T-helper 2 cell treated with Interferon-gamma antibody and Interleukin-4, amounts not matched to agents 5 μg/mL and 100 μg/mL, for 36 hours (primary cell): Measurements from ENCODE around the gene LINC01488.

ENCODE experiments used
- DNase-seq: peaks from one replicate; pipeline ENCODE4 v3.0.0; 2021; ENCODE audit warnings: low spot score
- H3K27ac Mint-ChIP-seq: one replicate; pipeline ENCODE4 v1.8.0; 2021; ENCODE audit warnings: mild to moderate bottlenecking, mixed read lengths
- H3K27me3 Mint-ChIP-seq: one replicate; pipeline ENCODE4 v1.8.0; 2021; ENCODE audit warnings: low read depth, mixed read lengths
- H3K36me3 Mint-ChIP-seq: one replicate; pipeline ENCODE4 v1.8.0; 2021; ENCODE audit warnings: low read depth, mixed read lengths
- H3K4me1 Mint-ChIP-seq: one replicate; pipeline ENCODE4 v1.8.0; 2021; ENCODE audit warnings: low read depth, mixed read lengths
- H3K4me3 Mint-ChIP-seq: one replicate; pipeline ENCODE4 v1.8.0; 2022; ENCODE audit warnings: mild to moderate bottlenecking, moderate library complexity, mixed read lengths
- H3K9me3 Mint-ChIP-seq: one replicate; pipeline ENCODE4 v1.8.0; 2021; ENCODE audit warnings: mixed read lengths

LINC01488 gene

GRCh38 chr11:69486773-69487291 is 5.4 kb downstream of the LINC01488 start:
- Mint-ChIP-seq H3K27me3 (no peaks in the 10 kb centered on the region), H3K36me3 (no peaks in the 10 kb centered on the region), H3K27ac (no peak overlapping the region), H3K4me1 (no peaks in the 10 kb centered on the region), H3K4me3 (no peak overlapping the region), H3K9me3 (no peaks in the 10 kb centered on the region)
- DNase-seq, result no peak

GRCh38 chr11:69487391-69487790 is 5.9 kb downstream of the LINC01488 start:
- no peak for DNase-seq
- no peak overlapping the region for H3K27ac Mint-ChIP-seq
- H3K36me3 Mint-ChIP-seq, result no peaks in the 10 kb centered on the region
- no peak overlapping the region for H3K4me3 Mint-ChIP-seq
- no peaks in the 10 kb centered on the region for H3K4me1 Mint-ChIP-seq
- no peaks in the 10 kb centered on the region for H3K27me3 Mint-ChIP-seq
- H3K9me3 Mint-ChIP-seq, result no peaks in the 10 kb centered on the region

- Mint-ChIP-seq H3K9me3 (no peaks in the 10 kb centered on the region), H3K36me3 (no peaks in the 10 kb centered on the region), H3K4me1 (no peaks in the 10 kb centered on the region), H3K4me3 (no peak overlapping the region), H3K27ac (no peak overlapping the region), H3K27me3 (no peaks in the 10 kb centered on the region)
- no peak for DNase-seq
Measured at GRCh38 chr11:69487849-69488542, 6.5 kb downstream of the LINC01488 start.

- DNase-seq, result no peak
- no peaks in the 10 kb centered on the region for H3K36me3 Mint-ChIP-seq
- no peaks in the 10 kb centered on the region for H3K4me1 Mint-ChIP-seq
- no peaks in the 10 kb centered on the region for H3K27me3 Mint-ChIP-seq
- H3K4me3 Mint-ChIP-seq, result no peak overlapping the region
- H3K27ac Mint-ChIP-seq, result no peak overlapping the region
- no peaks in the 10 kb centered on the region for H3K9me3 Mint-ChIP-seq
Measured at GRCh38 chr11:69488543-69488940, 7.1 kb downstream of the LINC01488 start.

GRCh38 chr11:69489031-69489745 is 7.7 kb downstream of the LINC01488 start:
- H3K27ac Mint-ChIP-seq, result no peak overlapping the region
- no peaks in the 10 kb centered on the region for H3K27me3 Mint-ChIP-seq
- no peaks in the 10 kb centered on the region for H3K36me3 Mint-ChIP-seq
- no peaks in the 10 kb centered on the region for H3K4me1 Mint-ChIP-seq
- DNase-seq, result no peak
- no peaks in the 10 kb centered on the region for H3K9me3 Mint-ChIP-seq
- no peak overlapping the region for H3K4me3 Mint-ChIP-seq

- Mint-ChIP-seq H3K9me3 (no peaks in the 10 kb centered on the region), H3K27me3 (no peaks in the 10 kb centered on the region), H3K4me3 (no peak overlapping the region), H3K36me3 (no peaks in the 10 kb centered on the region), H3K27ac (no peak overlapping the region), H3K4me1 (no peaks in the 10 kb centered on the region)
- no peak for DNase-seq
Measured at GRCh38 chr11:69489746-69490365, 8.4 kb downstream of the LINC01488 start.

- no peaks in the 10 kb centered on the region for H3K9me3 Mint-ChIP-seq
Measured at GRCh38 chr11:69490516-69490915, 9.1 kb downstream of the LINC01488 start.

GRCh38 chr11:69491071-69492031 is 9.9 kb downstream of the LINC01488 start:
- no peak for DNase-seq
- Mint-ChIP-seq H3K27me3 (no peaks in the 10 kb centered on the region), H3K27ac (no peak overlapping the region), H3K4me3 (no peak overlapping the region), H3K36me3 (no peaks in the 10 kb centered on the region), H3K9me3 (no peaks in the 10 kb centered on the region), H3K4me1 (no peaks in the 10 kb centered on the region)

More at GRCh38 chr11:69490516-69490915, 9.1 kb downstream of the LINC01488 start:
- H3K27me3 Mint-ChIP-seq, result no peaks in the 10 kb centered on the region
- no peaks in the 10 kb centered on the region for H3K4me1 Mint-ChIP-seq
- no peak overlapping the region for H3K27ac Mint-ChIP-seq
- DNase-seq, result no peak
- H3K36me3 Mint-ChIP-seq, result no peaks in the 10 kb centered on the region
- no peak overlapping the region for H3K4me3 Mint-ChIP-seq

- Mint-ChIP-seq H3K4me1 (no peaks in the 10 kb centered on the region), H3K9me3 (no peaks in the 10 kb centered on the region)
Measured at GRCh38 chr11:69492201-69492991, 10.9 kb downstream of the LINC01488 start.

GRCh38 chr11:69493931-69494821 is 12.7 kb downstream of the LINC01488 start:
- Mint-ChIP-seq H3K27ac (no peak overlapping the region), H3K4me3 (no peak overlapping the region), H3K9me3 (no peaks in the 10 kb centered on the region), H3K36me3 (no peaks in the 10 kb centered on the region), H3K4me1 (no peaks in the 10 kb centered on the region), H3K27me3 (no peaks in the 10 kb centered on the region)
- DNase-seq, result no peak

More at GRCh38 chr11:69492201-69492991, 10.9 kb downstream of the LINC01488 start:
- Mint-ChIP-seq H3K36me3 (no peaks in the 10 kb centered on the region), H3K27ac (no peak overlapping the region), H3K4me3 (no peak overlapping the region), H3K27me3 (no peaks in the 10 kb centered on the region)
- DNase-seq, result no peak

GRCh38 chr11:69494851-69495250 is 13.4 kb downstream of the LINC01488 start:
- DNase-seq, result no peak
- Mint-ChIP-seq H3K27me3 (no peaks in the 10 kb centered on the region), H3K27ac (no peak overlapping the region), H3K36me3 (no peaks in the 10 kb centered on the region), H3K9me3 (no peaks in the 10 kb centered on the region), H3K4me3 (no peak overlapping the region), H3K4me1 (no peaks in the 10 kb centered on the region)
